ENCODE results near the gene TANC1. TPM values are rescaled to one million over a fixed set of nuclear protein-coding genes. Genes with fewer than 3 reads are reported as not detected.

The TANC1 gene
- total and polyA plus RNA-seq, 2 donors (not counting 3 experiments of a cell fraction or from before 2014, with no cell fraction given), result 58.9 to 99.4 TPM

- BruUV-seq (replicated peaks), result no TSS peak
- dilution Hi-C loops (cut with MboI; ENCODE audit: extremely low pct_ligation_motif_present, low sequenced_read_pairs) (no loop called here), intact Hi-C loops (cut with micrococcal nuclease) (no loop called here)
- H3K9me3 ChIP-seq (replicated peaks; ENCODE audit: control insufficient read depth, insufficient read depth, low read length), result no peaks in the 10 kb centered on the region
- no peaks in the 10 kb centered on the region for H3K79me2 ChIP-seq (ENCODE audit: control insufficient read depth, insufficient read depth, low read length)
- no peak overlapping the region for H3K4me3 ChIP-seq (replicated peaks in 1 of 3; ENCODE audit: insufficient read depth in 1 of 3, low read depth in 1 of 3, low read length in 3 of 3)
- H2AFZ ChIP-seq (ENCODE audit: low read depth, low read length), result no peak overlapping the region
- no peaks in the 10 kb centered on the region for H3K9me1 ChIP-seq (replicated peaks; ENCODE audit: control insufficient read depth, extremely low read depth, insufficient read depth, low read length)
- no peak overlapping the region for H3K4me2 ChIP-seq (ENCODE audit: insufficient read depth, low read length)
- no peaks in the 10 kb centered on the region for H4K20me1 ChIP-seq (replicated peaks; ENCODE audit: control insufficient read depth, extremely low read depth, insufficient read depth, low read length)
- POLR2A ChIA-PET, result no interaction called here
- H3K36me3 ChIP-seq (ENCODE audit: control insufficient read depth in 2 of 2, extremely low read depth in 1 of 2, insufficient read depth in 2 of 2, low read length in 2 of 2), result peaks cover 31 to 34% of the 10 kb centered on the region in 2 experiments
- FAIRE-seq (no peak), DNase-seq (ENCODE audit: low read depth, low spot score) (no peak)
- H3K27ac ChIP-seq (ENCODE audit: insufficient read depth, low read depth, low read length), result no peak overlapping the region
- peaks cover 15% of the 10 kb centered on the region for H3K4me1 ChIP-seq (ENCODE audit: control insufficient read depth, extremely low read depth, insufficient read depth, low read length)
- H3K9ac ChIP-seq (replicated peaks; ENCODE audit: extremely low read depth, insufficient read depth, low read length), result no peak overlapping the region
- H3K27me3 ChIP-seq (ENCODE audit: control insufficient read depth in 2 of 2, insufficient read depth in 2 of 2, low read length in 2 of 2), result no peaks in the 10 kb centered on the region
- CTCF ChIA-PET, result no interaction called here
- TF ChIP-seq POLR2AphosphoS5 (IDR thresholded peaks at IDR 0.05; ENCODE audit: insufficient read depth, low read depth, low read length), result no peak
- no peak for TF ChIP-seq FOS (IDR thresholded peaks at IDR 0.05; ENCODE audit: borderline replicate concordance, insufficient read depth, low read length)
- no peak for TF ChIP-seq POLR2A (IDR thresholded peaks at IDR 0.05; ENCODE audit: low read depth, low read length)
- no peak for TF ChIP-seq EZH2 (IDR thresholded peaks at IDR 0.05; ENCODE audit: borderline replicate concordance, low read depth, low read length, severe bottlenecking)
- TF ChIP-seq JUN (IDR thresholded peaks at IDR 0.05; ENCODE audit: borderline replicate concordance, insufficient read depth, insufficient read length, low read depth), result no peak
- TF ChIP-seq MYC (IDR thresholded peaks at IDR 0.05; ENCODE audit: low read depth, low read length), result no peak
- TF ChIP-seq MAX (IDR thresholded peaks at IDR 0.05; ENCODE audit: insufficient read depth, insufficient read length), result no peak
- TF ChIP-seq GATA2 (IDR thresholded peaks at IDR 0.05; ENCODE audit: insufficient read depth, insufficient read length, low read depth, low read length), result no peak
- TF ChIP-seq CTCF (IDR thresholded peaks at IDR 0.05; ENCODE audit: extremely low read depth in 1 of 2, insufficient read depth in 1 of 2, low read depth in 1 of 2, low read length in 2 of 2), result no peak
Measured at GRCh38 chr2:159230145-159230877, 261.9 kb downstream of the TANC1 start.
